ENCODE measurements around the gene PELO.

Gene PELO

DNA sequence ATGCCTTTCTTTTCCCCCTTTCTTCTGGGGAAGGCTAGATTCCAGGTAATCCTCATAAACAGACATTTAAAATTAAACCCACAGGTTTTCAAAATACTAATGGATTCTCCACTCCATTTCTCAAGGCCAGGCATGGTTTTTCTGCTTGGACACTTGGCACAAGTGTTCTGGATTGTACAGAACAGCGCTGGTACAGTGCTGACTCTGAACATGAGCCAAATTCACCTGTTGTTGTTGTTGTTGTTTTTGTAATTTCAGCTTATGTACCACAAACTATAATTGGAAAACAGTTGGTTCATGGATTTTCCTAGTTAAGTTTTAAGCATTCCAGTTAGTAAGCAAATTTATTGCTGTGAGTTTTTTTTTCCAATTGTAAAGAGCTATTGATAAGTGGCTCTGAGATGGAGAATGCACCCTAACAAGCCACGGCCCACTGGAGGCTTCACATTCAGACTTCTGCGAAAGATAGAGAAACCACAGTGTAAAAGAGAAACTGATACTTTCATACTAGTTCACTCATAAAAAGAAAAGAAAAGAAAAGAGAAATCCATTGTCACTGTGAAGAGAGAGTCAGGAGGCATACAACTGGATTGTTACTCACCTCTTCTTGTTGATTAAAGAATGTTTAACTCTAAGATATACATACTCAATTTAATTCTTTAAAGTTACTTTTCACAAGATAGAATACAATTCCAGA lies 16.2 kb upstream of the PELO start:
- H3K4me3 ChIP-seq (ENCODE audit: control insufficient read depth, low read depth, low read length) = no peak overlapping the region
- no peak for DNase-seq (ENCODE audit: low read depth)
- TF ChIP-seq, protein P1, sequence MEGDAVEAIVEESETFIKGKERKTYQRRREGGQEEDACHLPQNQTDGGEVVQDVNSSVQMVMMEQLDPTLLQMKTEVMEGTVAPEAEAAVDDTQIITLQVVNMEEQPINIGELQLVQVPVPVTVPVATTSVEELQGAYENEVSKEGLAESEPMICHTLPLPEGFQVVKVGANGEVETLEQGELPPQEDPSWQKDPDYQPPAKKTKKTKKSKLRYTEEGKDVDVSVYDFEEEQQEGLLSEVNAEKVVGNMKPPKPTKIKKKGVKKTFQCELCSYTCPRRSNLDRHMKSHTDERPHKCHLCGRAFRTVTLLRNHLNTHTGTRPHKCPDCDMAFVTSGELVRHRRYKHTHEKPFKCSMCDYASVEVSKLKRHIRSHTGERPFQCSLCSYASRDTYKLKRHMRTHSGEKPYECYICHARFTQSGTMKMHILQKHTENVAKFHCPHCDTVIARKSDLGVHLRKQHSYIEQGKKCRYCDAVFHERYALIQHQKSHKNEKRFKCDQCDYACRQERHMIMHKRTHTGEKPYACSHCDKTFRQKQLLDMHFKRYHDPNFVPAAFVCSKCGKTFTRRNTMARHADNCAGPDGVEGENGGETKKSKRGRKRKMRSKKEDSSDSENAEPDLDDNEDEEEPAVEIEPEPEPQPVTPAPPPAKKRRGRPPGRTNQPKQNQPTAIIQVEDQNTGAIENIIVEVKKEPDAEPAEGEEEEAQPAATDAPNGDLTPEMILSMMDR (IDR thresholded peaks at IDR 0.05; ENCODE audit: control insufficient read depth, insufficient read depth, low read depth, low read length, missing control alignments) = no peak

DNA sequence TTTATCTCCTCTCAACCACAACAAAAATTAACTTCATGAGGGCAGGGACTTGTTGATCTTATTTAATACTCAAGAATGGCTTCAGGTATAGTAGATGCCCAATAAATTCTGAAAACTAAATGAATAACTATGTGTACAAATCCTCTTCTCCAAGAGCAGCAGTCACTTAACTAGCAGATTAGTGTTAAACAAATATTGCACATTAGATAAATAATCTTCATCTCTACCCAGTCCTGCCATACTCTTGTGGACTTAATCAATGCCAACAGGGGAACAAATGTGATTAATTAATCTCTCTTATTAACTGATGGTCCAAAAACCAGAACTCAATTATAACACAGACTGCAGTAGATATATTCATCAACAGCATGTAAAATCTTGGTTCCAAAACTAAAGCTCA lies 15.0 kb upstream of the PELO start:
- no peak overlapping the region for H3K4me3 ChIP-seq (ENCODE audit: control insufficient read depth, low read depth, low read length)
- no peak for DNase-seq (ENCODE audit: low read depth)
- TF ChIP-seq, protein P1 (IDR thresholded peaks at IDR 0.05; ENCODE audit: control insufficient read depth, insufficient read depth, low read depth, low read length, missing control alignments) = no peak

DNA sequence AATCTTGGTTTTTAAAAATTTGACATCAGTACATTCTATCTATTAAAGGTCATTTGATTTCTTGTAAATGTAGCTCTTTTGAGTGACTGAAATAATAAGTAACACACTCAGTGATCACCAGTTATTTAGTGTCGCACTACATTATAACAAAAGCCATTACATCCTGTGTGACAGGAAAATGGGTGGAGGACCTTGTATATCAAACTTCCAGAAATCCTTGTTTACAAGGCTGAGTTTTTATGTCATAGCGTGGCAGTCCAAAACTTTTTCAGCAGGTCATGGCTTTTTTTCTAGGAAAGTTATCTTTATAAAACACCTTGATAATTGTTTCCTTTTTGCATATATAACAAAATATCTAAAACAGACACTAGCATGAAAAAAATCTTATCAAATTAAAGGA lies 14.4 kb upstream of the PELO start:
- TF ChIP-seq, protein P1 (IDR thresholded peaks at IDR 0.05; ENCODE audit: control insufficient read depth, insufficient read depth, low read depth, low read length, missing control alignments) = no peak

DNA sequence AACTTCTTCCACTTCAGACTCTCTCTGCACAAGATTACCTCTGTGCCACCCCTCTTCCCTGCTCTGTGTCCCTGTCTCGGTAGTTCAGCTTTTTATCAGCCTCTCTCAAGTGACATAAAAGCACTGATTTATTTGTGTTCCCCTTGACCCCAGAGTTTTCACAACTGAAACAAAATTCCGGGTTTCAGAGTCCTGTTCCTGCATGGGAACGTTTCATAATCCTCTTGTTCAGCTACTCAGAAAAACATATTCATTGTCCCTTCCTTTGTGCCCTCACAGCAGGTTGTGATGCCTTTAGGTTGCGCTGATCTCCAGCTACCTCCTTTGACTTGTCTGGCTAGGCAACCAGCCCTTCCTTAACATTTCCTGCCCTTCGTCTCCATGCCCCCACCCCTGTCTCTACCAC lies 13.7 kb upstream of the PELO start:
- TF ChIP-seq, protein P1 (IDR thresholded peaks at IDR 0.05; ENCODE audit: control insufficient read depth, insufficient read depth, low read depth, low read length, missing control alignments) = no peak
- no peak for DNase-seq (ENCODE audit: low read depth)
- no peak overlapping the region for H3K4me3 ChIP-seq (ENCODE audit: control insufficient read depth, low read depth, low read length)

More for the DNA sequence above, 14.4 kb upstream of the PELO start:
- no peak overlapping the region for H3K4me3 ChIP-seq (ENCODE audit: control insufficient read depth, low read depth, low read length)
- DNase-seq (ENCODE audit: low read depth) = no peak

DNA sequence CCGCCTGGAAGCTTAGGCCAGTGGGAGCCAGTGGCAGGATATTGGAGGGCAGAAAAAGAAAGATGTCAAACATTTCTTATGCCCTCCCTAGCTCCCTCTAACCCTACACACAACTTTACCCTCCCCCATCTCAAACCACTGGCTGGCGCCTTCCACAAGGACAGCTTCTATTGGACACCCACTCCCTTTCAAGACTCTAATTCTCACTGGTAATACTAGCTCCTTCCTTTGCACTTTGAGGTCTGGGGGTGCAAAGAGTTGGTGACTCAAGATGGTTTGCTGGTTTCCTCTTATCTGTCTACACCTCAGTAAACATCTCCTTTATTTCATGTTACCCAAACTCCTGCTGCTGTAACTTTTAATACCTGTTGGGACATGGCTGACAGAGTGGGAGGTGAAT lies 11.6 kb upstream of the PELO start:
- H3K4me3 ChIP-seq (ENCODE audit: control insufficient read depth, low read depth, low read length) = no peak overlapping the region
- TF ChIP-seq, protein P1 (IDR thresholded peaks at IDR 0.05; ENCODE audit: control insufficient read depth, insufficient read depth, low read depth, low read length, missing control alignments) = no peak
- DNase-seq (ENCODE audit: low read depth) = no peak

DNA sequence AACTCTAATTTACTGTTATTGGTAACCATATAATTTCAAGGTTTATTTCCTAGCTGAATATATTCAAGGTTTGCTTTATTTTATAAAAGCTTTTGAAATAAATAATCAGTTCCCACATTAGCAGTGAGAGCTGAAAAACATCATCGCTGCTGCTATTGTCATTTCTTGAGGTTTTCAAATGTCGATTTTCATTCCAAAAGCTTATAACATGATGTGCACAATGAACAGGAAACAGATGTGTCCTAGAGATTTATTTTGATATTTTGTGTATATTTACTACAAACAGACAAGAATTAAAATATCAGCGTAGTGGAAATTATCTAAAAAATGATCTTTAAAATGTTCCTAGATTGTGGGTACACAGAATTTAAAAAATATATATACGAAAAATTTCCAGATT lies 10.5 kb upstream of the PELO start:
- no peak for DNase-seq (ENCODE audit: low read depth)
- TF ChIP-seq, protein P1 (IDR thresholded peaks at IDR 0.05; ENCODE audit: control insufficient read depth, insufficient read depth, low read depth, low read length, missing control alignments) = no peak
- no peak overlapping the region for H3K4me3 ChIP-seq (ENCODE audit: control insufficient read depth, low read depth, low read length)
